ENCODE results near the gene CHMP6.

DNA sequence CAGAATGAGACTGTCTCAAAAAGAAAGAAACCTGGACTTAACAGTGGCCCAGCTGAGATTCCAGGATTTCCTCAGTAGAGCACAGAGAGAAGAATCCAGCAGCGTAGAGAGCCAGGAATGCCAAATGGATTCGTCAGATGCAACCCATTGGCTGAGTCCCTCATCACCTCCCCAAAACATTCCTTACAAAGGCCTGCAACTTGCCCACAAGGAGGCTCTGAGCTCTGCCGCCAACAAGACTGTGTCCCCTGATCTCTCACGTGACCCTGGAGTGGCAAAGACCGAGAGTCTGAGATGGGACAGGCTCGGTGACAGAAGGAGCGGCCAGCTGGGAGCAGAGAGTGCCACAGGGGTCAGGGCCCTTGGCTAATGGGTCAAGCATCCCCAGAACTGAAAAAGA, 6.9 kb upstream of the CHMP6 start:
- TF ChIP-seq, protein P1, sequence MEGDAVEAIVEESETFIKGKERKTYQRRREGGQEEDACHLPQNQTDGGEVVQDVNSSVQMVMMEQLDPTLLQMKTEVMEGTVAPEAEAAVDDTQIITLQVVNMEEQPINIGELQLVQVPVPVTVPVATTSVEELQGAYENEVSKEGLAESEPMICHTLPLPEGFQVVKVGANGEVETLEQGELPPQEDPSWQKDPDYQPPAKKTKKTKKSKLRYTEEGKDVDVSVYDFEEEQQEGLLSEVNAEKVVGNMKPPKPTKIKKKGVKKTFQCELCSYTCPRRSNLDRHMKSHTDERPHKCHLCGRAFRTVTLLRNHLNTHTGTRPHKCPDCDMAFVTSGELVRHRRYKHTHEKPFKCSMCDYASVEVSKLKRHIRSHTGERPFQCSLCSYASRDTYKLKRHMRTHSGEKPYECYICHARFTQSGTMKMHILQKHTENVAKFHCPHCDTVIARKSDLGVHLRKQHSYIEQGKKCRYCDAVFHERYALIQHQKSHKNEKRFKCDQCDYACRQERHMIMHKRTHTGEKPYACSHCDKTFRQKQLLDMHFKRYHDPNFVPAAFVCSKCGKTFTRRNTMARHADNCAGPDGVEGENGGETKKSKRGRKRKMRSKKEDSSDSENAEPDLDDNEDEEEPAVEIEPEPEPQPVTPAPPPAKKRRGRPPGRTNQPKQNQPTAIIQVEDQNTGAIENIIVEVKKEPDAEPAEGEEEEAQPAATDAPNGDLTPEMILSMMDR (IDR thresholded peaks at IDR 0.05), result no peak
- TF ChIP-seq POLR2A (IDR thresholded peaks at IDR 0.05), result no peak

Measured in breast epithelium (tissue), 3 donors.